IPS DF 4.7 (cell line): ENCODE results near the gene SEPHS2.
"Not testable (repeated sequence)": the region's sequence is repeated elsewhere in the genome, so short reads cannot be mapped to it uniquely, and the experiment has no call there.

Source experiments
- DNase-seq: peaks from one replicate; pipeline ENCODE4 v3.0.0-alpha.2; 2013; ENCODE audit warnings: low spot score; ENCODE audit errors: extremely low read depth

SEPHS2 gene

GRCh38 chr16:30399435-30400186 lies 46.1 kb downstream of the SEPHS2 start:
- no peak for DNase-seq

GRCh38 chr16:30398661-30399434 lies 46.8 kb downstream of the SEPHS2 start:
- no peak for DNase-seq

- no peak for DNase-seq
These were observed 47.7 kb downstream of the SEPHS2 start for GRCh38 chr16:30397776-30398660.

GRCh38 chr16:30397056-30397455 lies 48.6 kb downstream of the SEPHS2 start:
- no peak for DNase-seq

GRCh38 chr16:30396627-30397026 lies 49.0 kb downstream of the SEPHS2 start:
- not testable (repeated sequence) for DNase-seq

GRCh38 chr16:30395992-30396585 lies 49.6 kb downstream of the SEPHS2 start:
- DNase-seq, result no peak

GRCh38 chr16:30395155-30395991 lies 50.3 kb downstream of the SEPHS2 start, which contains the start of gene ZNF48:
ZNF48 (plus strand) TSS chr16:30395420; CDS start chr16:30395795, 375 bp downstream.
- no peak for DNase-seq

GRCh38 chr16:30394592-30395154 lies 51.0 kb downstream of the SEPHS2 start:
- no peak for DNase-seq
